Fibroblast of villous mesenchyme (primary cell): Measurements from ENCODE around the gene ACCSL. TPM values are rescaled to one million over a fixed set of nuclear protein-coding genes. Genes with fewer than 3 reads are reported as not detected.

ENCODE experiments used
- DNase-seq: peaks from one replicate; pipeline ENCODE4 v3.0.0-alpha.2; 2010; ENCODE audit warnings: low read depth
- H3K4me3 ChIP-seq: 2 replicates; pipeline ENCODE4 v1.5.1; 2011; ENCODE audit warnings: low read depth, mild to moderate bottlenecking, low read length
- total RNA-seq: library from RNA; depleted of rRNA; stranded (reverse); fragments of >200 nt; gene quantifications from 2 replicates; pipeline ENCODE4 v1.2.3, GENCODE V29; 2012
- TF ChIP-seq, protein P1 (sequence below): IDR thresholded peaks from 2 replicates; pipeline ENCODE4 v1.5.1; 2012; ENCODE audit warnings: low read depth, mild to moderate bottlenecking, low read length; ENCODE audit not compliant: insufficient read depth

The ACCSL gene
- total RNA-seq, 1 donor: under 0.01 TPM

DNA sequence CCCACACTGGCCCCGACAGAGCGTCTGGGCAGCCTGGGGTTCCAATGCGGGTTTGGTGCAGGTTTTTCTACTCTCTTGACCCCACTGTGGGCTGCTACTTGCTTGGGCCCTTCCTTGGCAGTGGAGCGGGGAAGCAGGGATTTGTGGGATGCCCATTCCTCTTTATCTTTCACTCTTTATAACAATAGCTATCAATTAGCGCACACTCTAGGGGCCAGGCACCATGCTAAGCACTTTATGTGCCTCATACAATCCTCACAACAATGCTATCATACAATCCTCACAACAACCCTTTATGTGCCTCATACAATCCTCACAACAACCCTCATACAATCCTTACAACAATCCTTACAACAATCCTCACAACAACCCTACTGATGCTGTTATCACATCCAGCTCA lies 31.0 kb downstream of the ACCSL start:
- no peak for DNase-seq
- H3K4me3 ChIP-seq: no peak overlapping the region
- TF ChIP-seq, protein P1, sequence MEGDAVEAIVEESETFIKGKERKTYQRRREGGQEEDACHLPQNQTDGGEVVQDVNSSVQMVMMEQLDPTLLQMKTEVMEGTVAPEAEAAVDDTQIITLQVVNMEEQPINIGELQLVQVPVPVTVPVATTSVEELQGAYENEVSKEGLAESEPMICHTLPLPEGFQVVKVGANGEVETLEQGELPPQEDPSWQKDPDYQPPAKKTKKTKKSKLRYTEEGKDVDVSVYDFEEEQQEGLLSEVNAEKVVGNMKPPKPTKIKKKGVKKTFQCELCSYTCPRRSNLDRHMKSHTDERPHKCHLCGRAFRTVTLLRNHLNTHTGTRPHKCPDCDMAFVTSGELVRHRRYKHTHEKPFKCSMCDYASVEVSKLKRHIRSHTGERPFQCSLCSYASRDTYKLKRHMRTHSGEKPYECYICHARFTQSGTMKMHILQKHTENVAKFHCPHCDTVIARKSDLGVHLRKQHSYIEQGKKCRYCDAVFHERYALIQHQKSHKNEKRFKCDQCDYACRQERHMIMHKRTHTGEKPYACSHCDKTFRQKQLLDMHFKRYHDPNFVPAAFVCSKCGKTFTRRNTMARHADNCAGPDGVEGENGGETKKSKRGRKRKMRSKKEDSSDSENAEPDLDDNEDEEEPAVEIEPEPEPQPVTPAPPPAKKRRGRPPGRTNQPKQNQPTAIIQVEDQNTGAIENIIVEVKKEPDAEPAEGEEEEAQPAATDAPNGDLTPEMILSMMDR: no peak

DNA sequence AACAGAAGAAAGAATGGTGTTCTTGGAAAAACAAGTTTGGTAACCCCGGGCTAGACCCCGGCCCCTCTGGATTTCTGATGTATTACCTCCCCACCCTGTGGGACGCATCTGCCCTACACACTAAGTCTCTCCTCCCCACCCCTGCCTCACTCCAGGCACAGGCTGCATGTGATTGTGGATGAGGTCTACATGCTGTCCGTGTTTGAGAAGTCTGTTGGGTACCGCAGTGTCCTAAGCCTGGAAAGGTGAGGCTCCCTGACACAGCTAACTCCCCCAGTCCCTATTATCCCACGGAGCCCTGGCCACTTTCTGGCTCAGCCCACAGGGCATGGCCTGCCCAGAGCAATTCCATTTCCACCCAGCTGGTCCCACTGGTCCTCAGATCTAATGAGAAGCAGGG lies 31.6 kb downstream of the ACCSL start:
- TF ChIP-seq, protein P1: no peak
- H3K4me3 ChIP-seq: no peak overlapping the region
- no peak for DNase-seq

DNA sequence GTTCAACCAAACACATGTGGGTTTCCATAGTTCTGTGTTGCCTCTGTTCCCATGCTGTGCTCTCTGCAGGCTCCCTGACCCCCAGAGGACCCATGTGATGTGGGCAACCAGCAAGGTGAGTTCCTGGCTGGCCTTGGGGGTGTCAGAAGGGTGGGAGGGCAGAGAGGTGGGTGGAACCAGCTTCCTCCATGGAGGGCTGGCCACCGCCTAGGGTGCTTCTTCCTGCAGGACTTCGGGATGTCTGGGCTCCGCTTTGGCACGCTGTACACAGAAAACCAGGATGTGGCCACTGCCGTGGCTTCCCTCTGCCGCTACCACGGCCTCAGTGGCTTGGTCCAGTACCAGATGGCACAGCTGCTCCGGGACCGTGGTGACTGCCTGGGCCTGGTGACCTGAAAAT lies 33.2 kb downstream of the ACCSL start:
- TF ChIP-seq, protein P1: no peak
- no peak overlapping the region for H3K4me3 ChIP-seq
- no peak for DNase-seq

DNA sequence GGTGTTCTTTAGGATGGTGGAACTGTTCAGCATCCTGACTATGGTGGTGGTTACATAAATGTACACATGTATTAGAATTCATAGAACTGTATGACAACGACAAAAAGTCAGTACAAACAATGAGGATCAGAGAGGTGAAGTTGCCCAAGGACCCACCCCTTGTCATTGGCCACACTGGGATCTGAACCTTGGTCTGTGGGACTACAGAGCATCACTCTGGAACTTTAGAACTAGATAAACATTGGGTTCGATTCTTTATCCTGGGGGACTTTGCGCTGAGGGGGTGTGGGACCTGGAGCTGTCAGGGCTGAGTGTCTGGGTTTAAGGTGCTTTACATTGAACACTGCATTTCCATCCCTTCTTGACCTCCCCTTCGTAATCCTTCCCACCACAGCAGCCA lies 34.9 kb downstream of the ACCSL start:
- DNase-seq: no peak
- no peak overlapping the region for H3K4me3 ChIP-seq
- TF ChIP-seq, protein P1: no peak

DNA sequence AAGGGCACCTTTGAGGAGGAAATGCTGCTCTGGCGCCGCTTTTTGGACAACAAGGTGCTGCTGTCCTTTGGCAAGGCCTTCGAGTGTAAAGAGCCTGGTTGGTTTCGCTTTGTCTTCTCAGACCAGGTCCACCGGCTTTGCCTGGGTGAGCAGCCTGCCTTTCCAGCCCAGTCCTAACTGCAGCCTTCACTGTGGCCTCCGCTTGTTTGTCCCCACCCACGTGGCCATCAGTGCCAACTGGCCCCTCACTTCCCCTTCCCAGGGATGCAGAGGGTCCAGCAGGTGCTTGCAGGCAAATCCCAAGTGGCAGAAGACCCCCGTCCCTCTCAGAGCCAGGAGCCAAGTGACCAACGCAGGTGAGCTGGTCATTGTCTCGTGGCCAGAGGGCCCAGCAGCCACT lies 35.7 kb downstream of the ACCSL start:
- DNase-seq: no peak
- TF ChIP-seq, protein P1: no peak
- no peak overlapping the region for H3K4me3 ChIP-seq

DNA sequence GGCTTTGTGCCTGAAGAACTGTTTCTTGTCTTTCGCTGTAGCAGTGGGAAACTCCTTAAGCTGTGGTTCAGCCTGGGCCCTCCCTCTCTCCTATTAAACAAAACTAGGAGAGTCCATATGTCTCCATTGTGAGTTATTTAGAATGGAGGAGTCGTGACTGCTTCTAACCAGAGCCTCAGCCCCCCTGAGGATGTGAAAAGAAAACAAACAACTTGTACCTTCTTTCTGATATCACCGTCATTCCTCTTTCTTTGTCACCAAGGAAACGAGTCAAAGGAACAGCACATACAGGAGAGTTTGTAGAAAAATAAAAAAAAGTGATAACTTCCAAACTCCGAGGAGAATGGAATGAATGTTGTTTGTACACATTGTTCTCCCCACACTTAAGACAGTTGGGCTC lies 36.1 kb downstream of the ACCSL start:
- no peak overlapping the region for H3K4me3 ChIP-seq
- DNase-seq: no peak
- TF ChIP-seq, protein P1: no peak

DNA sequence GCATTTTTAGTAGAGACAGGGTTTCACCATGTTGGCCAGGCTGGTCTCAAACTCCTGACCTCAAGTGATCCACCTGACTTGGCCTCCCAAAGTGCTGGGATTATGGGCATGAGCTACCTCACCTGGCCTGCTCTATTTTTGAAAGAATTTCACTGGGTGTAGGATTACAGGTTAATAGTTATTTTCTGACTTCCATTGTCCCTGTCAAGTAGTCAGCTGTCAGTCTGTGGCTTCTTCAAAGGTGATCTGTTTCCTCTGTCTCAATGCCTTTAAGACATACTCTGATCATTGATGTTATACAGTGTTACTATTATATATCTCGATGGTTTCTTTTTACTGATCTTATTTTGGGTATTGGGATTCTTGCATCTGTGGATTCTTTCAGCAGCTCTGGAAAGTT lies 37.5 kb downstream of the ACCSL start:
- no peak for DNase-seq
- TF ChIP-seq, protein P1: no peak
- H3K4me3 ChIP-seq: no peak overlapping the region
